A549 (cell line): ENCODE results near the gene AAR2.

ENCODE experiments used
- CEBPB ChIP-seq, 2 experiments: fragments of >200 bp in 1 of 2; sonication (Bioruptor Twin) in 1 of 2; formaldehyde crosslinking in 1 of 2; IDR thresholded peaks; 2 replicates each; pipeline ENCODE4 v1.6.1; 2012 to 2016
- CTCF ChIP-seq: fragments of >200 bp; sonication (Bioruptor Twin); formaldehyde crosslinking; IDR thresholded peaks from 3 replicates; pipeline ENCODE4 v1.5.1; 2016
- JUN ChIP-seq, 2 experiments: fragments of >200 bp; sonication (Bioruptor Twin); formaldehyde crosslinking; IDR thresholded peaks; 2 replicates in 1 of 2; 3 replicates in 1 of 2; pipeline ENCODE4 v1.6.1; 2016 to 2017

DNA sequence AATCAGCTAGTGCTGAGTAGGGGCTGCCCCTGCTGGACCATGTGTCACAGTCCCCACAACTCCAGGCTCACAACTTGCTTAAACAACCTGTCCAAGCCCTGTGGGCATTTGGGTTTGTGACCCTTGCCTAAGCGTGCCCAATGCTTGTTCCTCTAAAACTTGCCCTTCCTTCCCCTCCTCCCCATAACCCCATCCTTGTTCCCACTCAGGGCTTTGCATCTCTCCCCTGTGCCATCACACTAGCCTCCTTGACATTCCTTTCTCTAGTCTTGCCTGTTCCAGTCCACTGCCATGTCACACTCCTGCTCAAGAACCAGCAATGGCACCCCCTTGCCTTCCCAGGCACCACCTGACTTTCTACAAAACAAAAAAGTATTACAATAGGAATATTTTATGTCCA, 67.6 kb downstream of the AAR2 start:
- TF ChIP-seq CEBPB (IDR thresholded peaks at IDR 0.05), result no peak
- no peak for TF ChIP-seq JUN (IDR thresholded peaks at IDR 0.05)
- no peak for TF ChIP-seq CTCF
